Measurements from ENCODE around the gene SLC35C1.
A peak's percentile ranks its signal among the peaks of the same experiment; 100 is the strongest.

SLC35C1 gene

DNA sequence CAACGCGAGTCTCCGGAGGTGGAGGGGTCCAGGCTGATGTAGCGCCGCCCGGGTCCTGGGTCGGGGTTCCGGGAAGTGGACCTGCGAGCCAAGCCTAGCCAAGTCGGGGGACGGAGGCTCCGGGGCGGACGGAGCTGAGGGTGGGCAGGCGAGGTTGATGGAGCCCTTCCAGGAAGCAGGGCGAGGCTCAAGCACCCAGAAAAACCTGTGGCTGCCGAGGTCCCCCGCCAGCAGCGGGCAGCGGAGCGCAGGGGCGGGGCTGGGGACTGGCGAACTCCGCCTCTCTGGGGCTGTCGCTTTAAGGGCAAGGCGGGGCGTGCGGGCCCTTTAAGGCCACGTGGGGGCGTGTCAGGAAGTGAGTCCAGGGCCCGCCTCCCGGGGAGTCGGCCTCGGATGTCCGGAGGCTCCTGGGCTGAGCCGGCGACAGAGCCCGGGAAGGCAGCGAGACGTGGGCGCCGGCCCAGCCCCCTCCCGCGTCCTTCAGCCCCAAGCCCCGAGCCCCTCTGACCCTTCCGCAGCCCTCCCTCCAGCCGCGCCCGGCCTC lies at the start of gene SLC35C1:
Gene SLC35C1, plus strand, starts transcription at position 389 of the 544 bp plus-strand sequence. CDS start 653 bp downstream, outside the sequence.
- DNase-seq (ENCODE audit: low spot score), result peak; percentile 97

- no peak for DNase-seq (ENCODE audit: low spot score)
Measured at GRCh38 chr11:45755281-45755859, 49.6 kb upstream of the SLC35C1 start.

DNA sequence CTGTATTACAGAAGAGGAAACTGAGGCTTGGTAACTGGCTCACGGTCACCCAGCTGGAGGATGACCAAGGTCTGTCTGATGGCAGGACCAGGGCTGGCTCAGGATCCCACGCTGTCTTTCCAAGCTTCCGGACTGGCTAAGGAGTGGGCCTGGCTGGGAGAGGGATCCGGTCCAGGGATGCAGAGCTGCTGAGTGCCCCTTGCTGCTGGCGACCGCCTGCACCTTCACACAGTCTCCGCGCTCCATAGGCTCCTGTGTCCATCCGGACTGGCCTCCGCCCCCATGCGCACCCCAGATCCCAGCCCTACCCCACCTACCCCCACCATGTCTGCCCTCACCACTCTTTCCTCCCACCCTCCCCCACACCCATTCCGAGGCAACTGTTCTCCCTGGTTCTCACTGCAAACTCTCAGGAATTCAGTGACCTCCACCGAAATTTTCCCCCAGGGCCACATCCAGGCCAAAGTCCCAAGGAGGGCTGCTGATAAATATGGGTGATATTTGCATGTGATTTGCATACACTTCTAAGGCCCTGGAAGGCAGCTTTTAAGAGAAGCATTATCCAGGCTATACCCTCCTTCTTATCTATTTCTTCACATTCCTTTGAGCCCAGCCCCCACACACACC lies 48.5 kb upstream of the SLC35C1 start:
- DNase-seq (ENCODE audit: low spot score), result no peak

DNA sequence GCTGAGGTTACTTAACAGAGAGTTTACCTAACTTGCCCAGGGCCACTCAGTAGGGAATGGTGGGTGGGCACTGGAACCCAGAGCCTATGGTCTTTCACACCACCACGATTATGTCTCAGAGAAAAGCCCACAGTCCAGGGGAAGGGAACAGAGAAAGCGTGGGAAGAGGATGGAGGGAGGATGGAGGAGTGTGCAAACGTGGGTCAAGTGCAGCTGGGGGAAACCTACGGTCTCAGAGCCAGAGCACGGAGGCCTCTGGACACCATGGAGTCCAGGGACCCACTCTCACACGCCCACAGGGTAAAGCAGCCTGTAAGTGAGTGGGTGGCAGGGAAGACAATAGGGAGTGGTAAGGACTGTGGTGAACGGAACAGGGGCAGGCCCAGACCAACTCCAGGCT lies 47.3 kb upstream of the SLC35C1 start:
- DNase-seq (ENCODE audit: low spot score), result no peak

- no peak for DNase-seq (ENCODE audit: low spot score)
Measured at GRCh38 chr11:45761659-45762058, 43.3 kb upstream of the SLC35C1 start.

DNA sequence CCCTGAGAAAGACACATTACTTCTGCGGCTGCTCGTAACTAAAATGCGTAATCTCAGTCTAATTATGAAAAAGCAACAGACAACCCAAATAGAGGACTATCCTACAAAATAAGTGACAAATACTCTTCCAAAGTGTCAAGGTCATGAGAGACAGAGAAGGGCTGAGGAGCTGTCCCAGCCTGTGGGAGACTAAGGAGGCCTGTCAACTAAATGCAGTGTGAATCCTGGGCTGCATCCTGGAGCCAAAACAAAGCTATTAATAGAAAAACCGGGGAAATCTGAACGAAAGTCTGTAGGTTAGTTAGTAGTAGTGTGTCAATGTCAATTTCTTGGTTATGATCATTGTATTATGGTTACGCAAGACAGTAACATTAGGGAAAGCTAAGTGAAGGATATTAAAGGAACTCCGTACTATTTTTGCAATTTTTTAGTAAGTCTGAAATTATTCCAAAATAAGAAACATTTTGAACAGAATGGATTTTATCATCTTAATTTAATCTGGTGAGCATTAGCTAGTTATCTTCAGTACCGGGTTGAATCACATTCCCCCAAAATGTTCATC lies 39.8 kb upstream of the SLC35C1 start:
- DNase-seq (ENCODE audit: low spot score), result no peak

DNA sequence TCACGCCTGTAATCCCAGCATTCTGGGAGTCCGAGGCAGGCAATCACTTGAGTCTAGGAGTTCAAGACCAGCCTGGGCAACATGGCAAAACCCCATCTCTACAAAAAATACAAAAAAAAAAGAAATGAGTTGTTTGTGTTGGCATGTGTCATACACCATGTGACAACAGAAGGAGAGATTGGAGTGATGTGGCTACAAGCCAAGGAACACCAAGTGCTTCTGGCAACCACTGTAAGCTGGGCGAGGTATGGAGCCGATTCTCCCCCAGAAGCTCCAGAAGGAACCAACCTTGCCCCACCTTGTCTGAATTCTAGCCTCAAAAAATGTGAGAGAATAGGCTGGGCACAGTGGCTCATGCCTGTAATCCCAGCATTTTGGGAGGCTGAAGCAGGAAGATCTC lies 39.1 kb upstream of the SLC35C1 start:
- DNase-seq (ENCODE audit: low spot score), result no peak

DNA sequence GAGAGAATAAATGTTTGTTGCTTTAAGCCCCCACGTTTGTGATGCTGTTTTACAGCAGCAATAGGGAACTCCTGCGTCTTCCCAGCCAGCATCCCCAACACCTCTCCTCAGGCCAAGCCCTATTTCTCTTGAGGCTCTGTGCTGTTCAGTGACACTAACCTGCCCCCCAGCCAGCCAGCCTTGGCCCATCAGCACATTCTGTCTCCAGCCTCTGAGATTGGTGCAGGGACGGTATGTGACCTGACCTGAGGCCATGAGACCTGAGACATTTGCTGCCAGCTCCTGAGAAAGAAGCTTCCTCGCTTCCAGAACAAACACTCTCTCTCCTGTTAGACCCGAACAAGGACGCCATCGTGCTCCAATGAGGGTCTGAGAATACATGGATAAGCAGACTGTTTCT lies 38.5 kb upstream of the SLC35C1 start:
- DNase-seq (ENCODE audit: low spot score), result no peak

- DNase-seq (ENCODE audit: low spot score), result peak; percentile 10
Measured at GRCh38 chr11:45768486-45768885, 36.5 kb upstream of the SLC35C1 start.

- DNase-seq (ENCODE audit: low spot score), result no peak
Measured at GRCh38 chr11:45769960-45770359, 35.0 kb upstream of the SLC35C1 start.

- DNase-seq (ENCODE audit: low spot score), result peak; percentile 82
Measured at GRCh38 chr11:45771193-45771565, 33.8 kb upstream of the SLC35C1 start.

DNA sequence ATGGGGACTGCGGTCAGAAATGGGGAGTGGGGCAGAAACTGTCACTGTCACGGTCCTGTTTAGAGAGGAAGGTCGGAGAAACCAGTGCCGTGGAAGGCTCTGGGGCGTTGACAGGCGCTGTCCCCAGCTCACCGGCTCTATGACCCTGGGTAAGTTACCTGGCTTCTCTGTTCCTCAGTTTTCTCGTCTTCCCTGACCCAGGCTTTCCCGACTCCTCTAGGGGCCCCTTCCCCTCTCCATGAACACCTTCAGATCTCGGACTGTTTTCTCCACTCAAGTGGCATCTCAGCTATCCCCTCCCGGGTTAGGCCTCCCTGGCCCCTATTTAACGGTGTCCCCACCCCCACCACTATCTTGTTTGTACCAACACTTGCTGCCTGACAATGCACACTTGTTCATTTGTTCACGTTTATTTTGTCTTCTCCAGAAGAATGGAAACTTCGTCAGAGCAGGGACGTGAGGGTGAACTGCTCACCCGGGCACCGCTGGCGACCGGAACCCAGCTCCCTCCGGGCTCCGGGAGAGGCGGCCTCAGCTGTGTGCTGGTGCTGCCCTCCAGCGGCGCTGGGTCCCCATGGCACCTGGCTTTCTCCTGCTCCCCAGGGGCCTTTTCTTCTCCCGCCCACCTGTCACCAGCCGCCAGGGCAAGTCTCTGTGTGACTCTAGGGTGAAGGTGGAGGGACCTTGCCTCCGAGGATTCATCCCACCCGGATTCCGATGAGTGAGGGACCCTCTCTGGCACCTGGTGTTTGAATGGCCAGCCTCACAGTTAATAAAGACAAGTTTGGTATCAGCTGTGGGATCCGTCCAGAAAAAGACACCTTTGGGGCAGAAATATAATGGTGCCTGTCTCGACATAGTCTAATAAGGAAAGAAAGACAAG lies 33.1 kb upstream of the SLC35C1 start:
- DNase-seq (ENCODE audit: low spot score), result peak; percentile 90

GRCh38 chr11:45772449-45772774 lies 32.5 kb upstream of the SLC35C1 start:
- no peak for DNase-seq (ENCODE audit: low spot score)

DNA sequence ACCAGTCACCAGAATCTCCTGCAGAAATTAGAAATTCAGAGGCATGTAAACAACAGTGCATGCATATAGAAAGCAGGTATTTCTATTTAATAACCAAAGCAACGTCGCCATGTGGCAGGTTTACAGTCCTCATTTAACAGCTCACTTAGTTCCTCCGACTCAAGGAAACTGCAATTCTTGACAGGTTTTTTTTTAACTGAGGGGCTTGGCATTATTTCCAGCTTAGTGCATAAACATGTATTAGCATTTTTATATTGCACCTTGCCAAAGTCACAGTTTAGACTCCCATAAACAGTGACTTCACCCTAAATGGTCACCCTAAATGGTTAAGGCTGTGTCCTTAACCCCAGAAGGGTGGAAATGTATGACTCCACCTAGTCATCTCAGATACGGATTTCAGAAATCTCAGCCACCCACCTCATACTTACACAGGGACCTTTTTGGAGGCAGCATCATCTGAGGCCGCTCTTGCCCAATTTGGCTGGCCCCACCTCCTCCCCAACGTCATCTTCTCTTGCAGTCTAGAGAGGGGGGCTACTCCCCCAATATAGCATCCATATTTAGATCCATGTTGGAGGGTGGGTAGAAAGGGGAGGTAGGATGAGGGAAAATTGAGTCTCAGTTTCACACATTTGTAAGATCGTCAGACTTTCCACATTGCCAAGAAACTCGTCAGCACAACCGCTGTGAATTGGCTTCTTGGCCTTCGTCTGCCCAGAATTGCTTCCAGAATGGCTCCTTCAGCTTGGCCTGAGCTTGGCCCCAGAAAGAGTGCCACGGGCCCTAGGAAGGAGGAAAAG lies 31.8 kb upstream of the SLC35C1 start:
- no peak for DNase-seq (ENCODE audit: low spot score)

DNA sequence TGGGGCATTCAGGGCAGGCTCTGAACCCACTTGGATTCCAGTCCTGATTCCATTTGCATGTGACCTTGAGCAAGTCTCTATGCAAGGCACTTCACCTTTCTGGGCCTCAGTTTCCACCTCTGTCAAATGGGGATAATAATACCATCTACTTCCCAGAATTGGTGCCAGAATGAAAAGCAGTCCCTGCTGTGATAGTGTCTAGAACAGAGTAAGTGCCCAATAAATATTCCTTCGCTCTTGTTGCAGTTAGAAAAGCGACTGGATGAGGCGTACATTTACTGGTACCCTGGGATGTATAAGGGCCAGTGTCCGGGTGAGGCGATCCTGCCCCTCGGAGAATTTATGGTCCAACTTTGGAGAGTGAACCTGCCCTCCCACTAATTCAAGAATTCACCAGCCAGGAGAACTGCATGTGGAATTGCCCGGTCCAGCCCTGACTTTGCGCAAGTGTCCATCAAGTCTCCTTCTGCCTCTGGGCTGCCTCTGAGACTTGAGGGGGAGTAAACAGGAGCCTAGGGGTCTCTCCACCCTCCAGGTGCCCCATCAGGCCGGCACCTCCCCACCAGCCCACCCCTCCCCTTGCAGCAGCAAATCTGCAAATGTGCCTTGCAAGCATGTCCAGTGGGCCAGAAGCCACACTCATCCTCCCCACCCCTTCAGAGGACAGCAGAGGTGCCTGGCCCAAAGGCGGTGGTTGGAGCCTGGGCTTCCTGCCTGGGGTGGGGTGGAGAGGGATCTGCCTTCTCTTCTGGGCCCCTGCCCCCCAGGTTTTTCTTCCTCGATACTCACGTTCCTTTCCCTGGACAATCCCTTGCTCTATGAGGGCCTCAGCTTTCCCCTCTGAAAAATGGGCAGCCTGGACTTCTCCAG lies 30.9 kb upstream of the SLC35C1 start:
- no peak for DNase-seq (ENCODE audit: low spot score)

DNA sequence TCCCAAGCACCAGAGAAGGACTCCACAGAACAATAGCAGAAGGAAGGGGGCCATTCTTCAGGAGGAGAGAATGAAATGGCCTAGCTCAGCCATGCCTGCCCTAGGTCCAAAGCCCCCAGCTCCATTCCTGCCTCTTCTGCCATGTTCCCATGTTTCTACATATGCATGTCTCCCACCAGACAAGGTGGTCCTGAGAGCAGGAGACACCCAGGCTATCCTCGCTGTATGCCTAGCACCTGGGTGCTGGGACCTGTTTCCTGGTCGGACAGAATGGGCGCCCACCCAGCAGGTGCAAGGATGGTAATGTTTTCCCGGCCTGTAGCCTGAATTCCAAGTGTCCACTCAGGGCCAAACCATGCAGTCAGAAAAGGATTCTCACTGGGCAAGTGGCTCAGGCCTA lies 30.2 kb upstream of the SLC35C1 start:
- DNase-seq (ENCODE audit: low spot score), result no peak

DNA sequence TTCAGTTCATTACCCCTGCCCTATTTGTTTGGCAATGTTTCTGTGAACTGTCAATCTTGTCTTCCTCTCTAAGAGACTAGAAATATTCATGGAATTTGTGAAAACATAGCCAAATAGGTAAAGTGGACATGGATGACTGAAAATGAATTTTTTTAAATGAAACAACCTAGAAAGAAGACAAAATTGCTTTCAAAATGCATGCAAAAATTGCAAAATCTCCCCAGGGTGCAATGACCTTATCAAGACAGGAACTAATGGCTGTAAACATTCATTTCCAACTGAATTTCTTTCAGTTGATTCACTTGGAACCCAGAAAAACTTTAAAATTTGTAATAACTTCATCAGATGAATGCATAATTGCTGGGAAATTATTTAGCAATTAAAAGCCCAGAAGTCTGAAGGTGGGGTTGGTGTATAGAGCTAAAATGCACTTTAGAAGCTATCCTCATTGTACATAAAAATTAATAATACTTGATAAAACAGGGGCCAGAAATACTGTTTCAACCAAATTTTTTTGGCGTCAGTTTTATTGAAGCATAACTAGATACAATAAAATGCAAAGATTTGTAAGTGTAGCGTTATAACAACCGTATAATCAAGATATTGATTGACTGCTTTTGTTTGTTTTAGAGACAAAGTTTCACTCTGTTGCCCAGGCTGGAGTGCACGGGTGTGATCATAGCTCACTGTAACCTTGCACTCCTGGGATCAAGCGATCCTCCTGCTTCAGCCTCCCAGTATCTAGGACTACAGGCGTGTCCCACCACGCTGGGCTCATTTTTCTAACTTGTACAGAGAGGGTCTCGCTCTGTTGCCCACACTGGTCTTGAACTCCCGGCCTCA lies 27.6 kb upstream of the SLC35C1 start:
- peak; percentile 17 for DNase-seq (ENCODE audit: low spot score)

DNA sequence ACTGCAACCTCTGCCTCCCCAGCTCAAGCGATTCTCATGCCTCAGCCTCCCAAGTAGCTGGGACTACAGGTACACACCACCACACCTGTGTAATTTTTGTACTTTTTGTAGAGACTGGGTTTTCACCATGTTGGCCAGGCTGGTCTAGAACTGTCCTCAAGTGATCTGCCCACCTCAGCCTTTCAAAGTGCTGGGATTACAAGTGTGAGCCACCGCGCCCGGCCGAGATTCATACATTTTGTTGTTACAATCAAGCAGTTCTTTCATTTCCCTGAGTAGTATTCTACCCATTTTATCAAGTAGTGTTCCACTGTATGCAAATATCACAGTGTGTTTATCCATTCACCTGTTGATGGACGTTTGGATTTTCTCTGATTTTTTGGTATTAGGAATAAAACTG lies 26.6 kb upstream of the SLC35C1 start:
- no peak for DNase-seq (ENCODE audit: low spot score)

DNA sequence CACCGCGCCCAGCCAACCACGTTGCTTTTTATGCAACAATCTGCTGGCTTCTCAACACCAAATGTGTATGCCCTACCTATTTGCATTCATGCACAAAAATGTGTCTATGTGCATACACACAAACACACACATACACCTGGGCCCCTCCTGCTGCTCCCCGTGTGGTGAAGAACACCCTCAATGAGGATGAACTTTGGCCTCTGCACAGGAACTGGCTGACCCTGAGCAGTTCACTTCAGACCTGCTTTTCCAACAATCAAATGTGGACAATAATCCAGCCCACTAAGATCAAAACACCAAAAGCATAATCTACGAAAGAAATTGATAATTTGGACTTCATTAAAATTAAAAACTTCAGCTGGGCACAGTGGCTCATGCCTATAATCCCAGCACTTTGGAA lies 25.3 kb upstream of the SLC35C1 start:
- no peak for DNase-seq (ENCODE audit: low spot score)

- DNase-seq (ENCODE audit: low spot score), result no peak
Measured at GRCh38 chr11:45786272-45786671, 18.7 kb upstream of the SLC35C1 start.
